Caco-2 (cell line): Measurements from ENCODE around the gene IL16. TPM values are rescaled to one million over a fixed set of nuclear protein-coding genes. Genes with fewer than 3 reads are reported as not detected.

Experiments used
- BruUV-seq: library from RNA; stranded (reverse); fragments of 400-500 nt; replicated peaks from 2 replicates; lab custom pipeline; 2021; lab: Mats Ljungman, UMichigan
- CTCF ChIA-PET: fragments of 300-600 bp; sonication (Branson Sonifier 250); formaldehyde crosslinking; loops from one replicate; lab custom pipeline; 2022; ENCODE audit warnings: antibody characterized with exemption; lab: Charles Lee
- POLR2A ChIA-PET: fragments of 300-600 bp; sonication (Branson Sonifier 250); formaldehyde crosslinking; loops from one replicate; lab custom pipeline; 2022; ENCODE audit warnings: antibody characterized with exemption; lab: Charles Lee
- DNase-seq, 2 experiments: peaks; one replicate each; pipeline versions ENCODE4 v3.0.0 to v3.0.0-alpha.2; 2020 to 2022
- H3K27me3 ChIP-seq: replicated peaks from 2 replicates; pipeline ENCODE4 v1.6.0; 2011; ENCODE audit warnings: low read length; ENCODE audit not compliant: control insufficient read depth, insufficient read depth
- H3K36me3 ChIP-seq: 2 replicates; pipeline ENCODE4 v1.5.1; 2011; ENCODE audit warnings: low read length; ENCODE audit not compliant: control insufficient read depth, insufficient read depth
- H3K4me1 ChIP-seq: fragments of 250-450 bp; sonication (Bioruptor Pico); 2 replicates; pipeline ENCODE4 v1.5.1; 2020; ENCODE audit warnings: mild to moderate bottlenecking
- H3K4me3 ChIP-seq: 2 replicates; pipeline ENCODE4 v1.5.1; 2011; ENCODE audit warnings: low read depth, mild to moderate bottlenecking, control low read depth, low read length
- H3K9me3 ChIP-seq: fragments of 250-450 bp; sonication (Bioruptor Pico); 2 replicates; pipeline ENCODE4 v1.5.1; 2020; ENCODE audit warnings: mild to moderate bottlenecking, moderate library complexity
- H3K27ac Mint-ChIP-seq: one replicate; pipeline ENCODE4 v1.8.0; 2022; ENCODE audit warnings: mixed read lengths; ENCODE audit not compliant: unreplicated experiment
- H3K27me3 Mint-ChIP-seq: one replicate; pipeline ENCODE4 v1.8.0; 2022; ENCODE audit warnings: mixed read lengths; ENCODE audit not compliant: insufficient read depth, unreplicated experiment
- H3K36me3 Mint-ChIP-seq: one replicate; pipeline ENCODE4 v1.8.0; 2022; ENCODE audit warnings: mild to moderate bottlenecking, mixed read lengths; ENCODE audit not compliant: insufficient read depth, unreplicated experiment
- H3K4me1 Mint-ChIP-seq: one replicate; pipeline ENCODE4 v1.8.0; 2022; ENCODE audit warnings: low read depth, mixed read lengths; ENCODE audit not compliant: unreplicated experiment
- H3K4me3 Mint-ChIP-seq: one replicate; pipeline ENCODE4 v1.8.0; 2022; ENCODE audit warnings: mild to moderate bottlenecking, moderate library complexity, mixed read lengths; ENCODE audit not compliant: unreplicated experiment
- H3K9me3 Mint-ChIP-seq: one replicate; pipeline ENCODE4 v1.8.0; 2022; ENCODE audit warnings: mixed read lengths; ENCODE audit not compliant: unreplicated experiment
- CTCF ChIP-seq, 2 experiments: fragments of 200-600 bp in 1 of 2; IDR thresholded peaks; 1 replicate in 1 of 2; 2 replicates in 1 of 2; pipeline versions ENCODE4 v1.5.1 to v1.8.0; 2011 to 2022; ENCODE audit warnings: antibody characterized with exemption in 1 of 2, control low read depth in 1 of 2, inconsistent platforms in 1 of 2, low read depth in 1 of 2, low read length in 1 of 2, mild to moderate bottlenecking in 1 of 2, moderate library complexity in 1 of 2; ENCODE audit not compliant: insufficient read depth in 1 of 2, severe bottlenecking in 1 of 2, unreplicated experiment in 1 of 2
- intact Hi-C: fragments of 100-400 bp; cut with micrococcal nuclease; formaldehyde crosslinking; loops from one replicate; pipeline ENCODE4 v1.10.0; 2022; ENCODE audit not compliant: unreplicated experiment
- total RNA-seq: library from RNA; stranded (reverse); gene quantifications from 2 replicates; pipeline ENCODE4 v1.2.3, GENCODE V29; 2022

The IL16 gene
- total RNA-seq, 1 experiment from 2014 or later = not detected

DNA sequence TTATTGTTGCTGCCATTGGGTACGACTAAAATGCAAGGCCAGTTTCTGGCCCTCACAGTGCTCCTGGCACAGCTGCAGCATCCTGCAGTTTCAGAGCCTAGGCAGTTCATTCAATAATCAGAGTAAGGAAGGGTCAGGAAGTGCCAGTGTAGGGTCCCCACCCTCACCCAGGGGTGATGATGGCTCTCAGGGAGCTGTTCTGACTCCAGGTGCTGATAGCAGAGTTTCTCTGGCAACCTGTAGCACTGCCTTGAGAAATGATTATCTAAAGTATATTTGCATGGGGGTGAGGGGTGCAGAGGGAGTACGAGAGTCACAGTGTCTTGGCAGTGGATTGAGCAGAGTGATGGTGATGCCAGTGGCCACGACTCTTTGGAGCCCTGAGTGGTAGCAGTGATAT is 15.5 kb upstream of the IL16 start:
- H3K36me3 Mint-ChIP-seq = no peaks in the 10 kb centered on the region
- H3K4me3 ChIP-seq = no peak overlapping the region
- H3K27me3 ChIP-seq = no peaks in the 10 kb centered on the region
- H3K4me3 Mint-ChIP-seq = no peak overlapping the region
- no peak for DNase-seq
- BruUV-seq = no TSS peak
- H3K4me1 ChIP-seq = no peaks in the 10 kb centered on the region
- CTCF ChIA-PET = no interaction called here
- peaks cover 21% of the 10 kb centered on the region for H3K27me3 Mint-ChIP-seq
- POLR2A ChIA-PET = no interaction called here
- TF ChIP-seq CTCF (IDR thresholded peaks at IDR 0.05; ENCODE audit: insufficient read depth in 1 of 2, low read depth in 1 of 2, low read length in 1 of 2, severe bottlenecking in 1 of 2, unreplicated experiment in 1 of 2) = no peak
- no peaks in the 10 kb centered on the region for H3K4me1 Mint-ChIP-seq
- H3K36me3 ChIP-seq = no peaks in the 10 kb centered on the region
- intact Hi-C loops = no loop called here
- no peak overlapping the region for H3K27ac Mint-ChIP-seq
- no peaks in the 10 kb centered on the region for H3K9me3 Mint-ChIP-seq
- H3K9me3 ChIP-seq = no peaks in the 10 kb centered on the region

DNA sequence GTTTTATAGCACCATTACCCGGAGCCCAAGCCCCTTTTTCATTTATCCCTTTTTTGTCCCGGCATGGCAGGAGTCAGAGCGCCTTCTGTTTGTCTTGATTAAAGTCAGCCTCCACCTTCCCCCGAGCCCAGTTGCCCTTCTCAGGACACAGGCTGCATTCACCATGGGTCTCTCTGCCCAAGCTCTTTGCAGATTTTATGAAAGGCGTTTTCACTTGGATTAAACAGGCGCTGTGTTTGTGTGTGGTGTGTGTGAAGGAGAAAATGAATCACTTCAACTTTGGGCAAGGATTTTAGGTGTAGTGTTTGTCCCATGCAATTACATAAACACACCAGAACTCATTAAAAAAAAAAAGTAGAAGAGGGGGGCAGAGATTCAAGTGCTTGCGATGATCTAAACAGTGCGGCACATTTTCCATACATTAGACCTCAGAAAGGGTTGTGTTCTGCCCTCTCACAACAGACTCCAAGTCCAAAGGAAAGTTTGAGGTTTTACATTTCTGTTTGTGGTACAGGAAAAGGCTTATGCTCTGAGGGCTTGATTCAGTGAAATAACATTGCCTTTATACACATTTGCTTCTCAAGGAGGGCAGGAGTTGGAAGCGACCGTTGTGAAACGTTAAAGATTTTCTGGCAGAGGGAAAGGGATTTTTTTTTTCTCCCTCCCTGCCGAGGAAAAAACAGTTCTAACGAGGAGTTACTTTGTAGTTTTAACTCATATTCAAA is 14.5 kb upstream of the IL16 start:
- Histone ChIP-seq H3K4me1 (no peaks in the 10 kb centered on the region), H3K36me3 (no peaks in the 10 kb centered on the region), H3K4me3 (no peak overlapping the region), H3K27me3 (no peaks in the 10 kb centered on the region), H3K9me3 (no peaks in the 10 kb centered on the region)
- TF ChIP-seq CTCF (IDR thresholded peaks at IDR 0.05; ENCODE audit: insufficient read depth in 1 of 2, low read depth in 1 of 2, low read length in 1 of 2, severe bottlenecking in 1 of 2, unreplicated experiment in 1 of 2) = no peak
- ChIA-PET POLR2A (no interaction called here), CTCF (no interaction called here)
- H3K27ac Mint-ChIP-seq = no peak overlapping the region
- no peak for DNase-seq
- intact Hi-C loops = no loop called here
- peaks cover 18% of the 10 kb centered on the region for H3K27me3 Mint-ChIP-seq
- BruUV-seq = no TSS peak
- no peak overlapping the region for H3K4me3 Mint-ChIP-seq
- no peaks in the 10 kb centered on the region for H3K9me3 Mint-ChIP-seq
- no peaks in the 10 kb centered on the region for H3K4me1 Mint-ChIP-seq
- no peaks in the 10 kb centered on the region for H3K36me3 Mint-ChIP-seq

- no peak overlapping the region for H3K4me3 Mint-ChIP-seq
- CTCF ChIA-PET = interaction anchor here (1.1 kb wide), 1 partner anchor 83 kb away, joined by 5 read pairs; no protein-coding TSS in a partner anchor
- H3K27ac Mint-ChIP-seq = no peak overlapping the region
- no TSS peak for BruUV-seq
- H3K36me3 ChIP-seq = no peaks in the 10 kb centered on the region
- no peak for DNase-seq
- no peaks in the 10 kb centered on the region for H3K9me3 ChIP-seq
- TF ChIP-seq CTCF (IDR thresholded peaks at IDR 0.05; ENCODE audit: insufficient read depth in 1 of 2, low read depth in 1 of 2, low read length in 1 of 2, severe bottlenecking in 1 of 2, unreplicated experiment in 1 of 2) = no peak
- no peaks in the 10 kb centered on the region for H3K4me1 ChIP-seq
- no peaks in the 10 kb centered on the region for H3K9me3 Mint-ChIP-seq
- H3K27me3 Mint-ChIP-seq = peaks cover 18% of the 10 kb centered on the region
- H3K4me3 ChIP-seq = no peak overlapping the region
- no peaks in the 10 kb centered on the region for H3K4me1 Mint-ChIP-seq
- H3K36me3 Mint-ChIP-seq = no peaks in the 10 kb centered on the region
- intact Hi-C loops = no loop called here
- POLR2A ChIA-PET = no interaction called here
- H3K27me3 ChIP-seq = no peaks in the 10 kb centered on the region
Observed at GRCh38 chr15:81182756-81183438, 13.8 kb upstream of the IL16 start.
